Stimulated activated CD4-positive, alpha-beta T cell treated with anti-CD3 and anti-CD28 coated beads, Interleukin-2, amount 100 ng/mL, for 24 hours (primary cell): ENCODE measurements around the gene TGFBR1.

Experiments
- DNase-seq, 2 donors: peaks; one replicate each; pipeline ENCODE4 v3.0.0-alpha.2; 2020

TGFBR1 gene

DNA sequence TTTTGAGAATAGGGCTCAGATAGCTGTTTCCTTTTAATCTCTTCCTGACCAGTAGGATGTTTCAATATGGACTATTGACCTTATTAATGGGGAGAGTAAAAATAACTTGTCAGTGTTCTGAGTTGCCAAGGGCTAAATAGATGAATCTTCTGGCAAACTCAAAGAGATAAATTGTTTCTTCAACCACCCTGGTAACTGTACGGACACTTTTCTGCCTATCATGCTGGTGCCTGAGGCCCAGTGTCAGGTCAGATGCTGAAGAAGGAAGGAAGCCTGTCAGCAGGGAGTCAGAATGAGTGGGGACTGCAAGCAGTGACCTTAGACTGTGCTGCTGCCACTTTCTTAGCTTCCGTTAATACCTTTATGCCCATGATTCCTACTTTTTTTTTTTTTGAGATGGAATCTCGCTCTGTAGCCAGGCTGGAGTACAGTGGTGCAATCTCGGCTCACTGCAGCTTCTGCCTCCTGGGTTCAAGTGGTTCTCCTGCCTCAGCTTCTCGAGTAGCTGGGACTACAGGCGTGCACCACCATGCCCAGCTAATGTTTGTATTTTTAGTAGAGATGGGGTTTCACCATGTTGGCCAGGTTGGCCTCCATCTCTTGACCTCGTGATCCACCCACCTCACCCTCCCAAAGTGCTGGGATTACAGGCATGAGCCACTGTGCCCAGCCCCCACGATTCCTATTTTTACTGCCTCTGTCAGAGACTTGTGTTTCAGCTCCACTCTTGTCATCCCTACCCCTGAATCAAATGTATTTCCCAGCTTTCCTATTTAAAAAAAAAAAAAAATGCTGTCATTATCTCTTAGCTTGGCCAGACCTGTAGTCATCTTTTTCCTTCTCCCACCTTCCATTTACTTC lies 33.7 kb downstream of the TGFBR1 start:
- DNase-seq: no peak

DNA sequence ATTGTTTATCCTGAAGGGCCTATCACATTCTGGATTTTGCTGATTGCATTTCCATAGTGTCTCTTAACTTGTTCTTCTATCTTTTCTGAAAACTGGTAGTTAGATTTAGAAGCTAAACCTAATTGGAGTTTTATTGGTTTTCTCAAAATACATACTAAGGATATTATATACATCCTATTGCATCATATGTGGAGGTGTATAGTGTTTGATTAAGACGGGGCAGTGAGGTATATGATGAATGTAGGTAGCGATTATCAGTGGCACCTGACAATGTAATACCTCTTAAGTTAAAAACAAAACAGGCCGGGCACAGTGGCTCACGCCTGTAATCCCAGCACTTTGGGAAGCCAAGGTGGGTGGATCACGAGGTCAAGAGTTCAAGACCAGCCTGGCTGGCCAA lies 35.0 kb downstream of the TGFBR1 start:
- DNase-seq: no peak

DNA sequence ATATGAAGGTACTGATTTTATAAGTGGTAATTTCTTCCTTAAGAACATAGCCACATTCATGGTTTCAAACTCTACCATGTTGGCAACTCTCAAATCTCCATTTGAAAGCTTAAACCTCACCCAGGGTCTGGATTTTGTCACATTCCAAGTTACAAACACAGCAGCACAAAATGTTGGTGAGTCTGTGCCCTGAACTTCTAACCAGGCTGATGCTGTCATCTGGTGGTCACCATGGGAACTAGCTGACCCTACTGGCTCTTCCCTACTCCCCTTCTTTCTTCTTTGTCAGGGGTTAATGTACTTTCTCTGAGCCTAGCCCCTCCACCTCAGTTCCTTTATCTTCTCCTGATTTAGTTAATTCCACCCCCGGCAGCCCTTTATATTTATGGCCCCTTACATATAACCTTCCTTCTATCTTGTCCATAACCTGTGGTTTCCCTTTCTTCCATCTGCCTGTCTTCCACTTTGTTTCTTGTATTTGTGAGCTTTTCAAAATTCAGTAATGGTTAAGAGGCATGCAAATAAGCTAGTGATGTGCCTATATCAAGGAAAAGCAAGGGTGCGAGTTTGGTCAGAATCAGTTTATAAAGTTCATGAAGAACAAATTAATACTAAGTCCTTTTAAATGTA lies 35.9 kb downstream of the TGFBR1 start:
- DNase-seq: peak; percentile 31 to 49

DNA sequence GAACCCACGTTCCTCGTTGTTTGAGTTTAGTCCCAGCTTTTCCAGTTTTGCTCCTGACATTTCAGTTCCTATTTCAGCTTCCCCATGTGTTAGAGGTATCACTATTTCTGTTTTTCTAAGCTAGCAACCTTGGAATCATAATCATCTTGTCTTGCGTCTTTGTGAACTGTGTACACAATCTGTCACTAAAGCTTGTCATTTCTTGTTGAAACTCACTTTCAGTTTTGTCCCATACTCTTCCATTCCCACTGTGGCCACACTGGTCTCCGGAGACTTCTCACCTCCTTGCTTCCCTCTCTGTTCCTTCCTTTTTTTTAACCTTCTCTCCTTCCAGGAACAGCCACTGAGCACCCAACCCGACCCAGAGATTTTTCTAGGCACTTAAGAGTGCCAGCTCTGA lies 36.9 kb downstream of the TGFBR1 start:
- DNase-seq: no peak

DNA sequence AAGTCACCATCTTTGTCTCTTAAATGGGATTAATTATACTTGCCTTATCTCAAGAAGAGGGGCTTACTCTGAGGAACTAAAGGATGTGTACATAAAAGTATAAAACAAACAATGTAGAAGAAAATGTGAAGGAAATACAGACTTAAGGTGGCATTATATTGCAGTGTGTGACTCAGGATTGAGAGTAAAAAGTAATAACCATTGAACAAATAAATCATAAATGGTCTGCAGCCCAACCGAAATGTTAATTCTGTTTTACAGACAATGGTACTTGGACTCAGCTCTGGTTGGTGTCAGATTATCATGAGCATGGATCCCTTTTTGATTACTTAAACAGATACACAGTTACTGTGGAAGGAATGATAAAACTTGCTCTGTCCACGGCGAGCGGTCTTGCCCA lies 37.4 kb downstream of the TGFBR1 start:
- no peak for DNase-seq

DNA sequence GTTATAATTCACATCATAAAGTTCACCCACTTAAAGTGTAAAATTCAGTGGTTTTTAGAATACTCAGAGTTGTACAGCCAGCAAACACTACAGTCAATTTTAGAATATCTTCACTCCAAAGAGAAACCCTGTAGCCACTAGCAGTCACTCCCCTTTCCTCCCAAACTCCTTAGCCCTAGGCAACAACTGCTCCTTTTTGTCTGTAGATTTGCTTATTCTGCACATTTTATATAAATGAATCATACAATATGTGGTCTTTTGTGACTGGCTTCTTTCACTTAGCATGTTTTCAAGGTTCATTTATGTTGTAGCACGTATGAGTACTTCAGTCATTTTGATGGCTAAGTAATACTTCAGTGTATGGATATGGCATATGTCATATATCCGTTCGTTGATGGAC lies 38.7 kb downstream of the TGFBR1 start:
- no peak for DNase-seq

DNA sequence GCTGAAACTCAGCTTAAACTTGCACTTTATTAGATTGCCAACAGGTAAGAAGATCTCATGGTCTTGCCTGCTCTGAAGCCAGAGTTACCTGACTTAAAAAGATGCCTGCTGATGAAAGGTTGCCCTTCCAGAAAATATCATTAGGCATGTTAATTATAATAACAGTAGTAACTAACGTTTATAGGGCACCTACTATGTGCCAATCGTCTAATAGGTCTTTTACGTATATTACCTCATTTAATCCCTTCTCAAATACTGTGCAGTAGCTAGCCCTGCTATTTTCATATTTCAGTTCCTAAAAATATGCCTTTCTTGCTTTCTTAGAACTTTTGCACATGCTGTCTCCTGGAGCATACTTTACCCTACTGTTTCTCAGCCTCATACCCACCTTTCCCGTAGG lies 40.1 kb downstream of the TGFBR1 start:
- DNase-seq: no peak

DNA sequence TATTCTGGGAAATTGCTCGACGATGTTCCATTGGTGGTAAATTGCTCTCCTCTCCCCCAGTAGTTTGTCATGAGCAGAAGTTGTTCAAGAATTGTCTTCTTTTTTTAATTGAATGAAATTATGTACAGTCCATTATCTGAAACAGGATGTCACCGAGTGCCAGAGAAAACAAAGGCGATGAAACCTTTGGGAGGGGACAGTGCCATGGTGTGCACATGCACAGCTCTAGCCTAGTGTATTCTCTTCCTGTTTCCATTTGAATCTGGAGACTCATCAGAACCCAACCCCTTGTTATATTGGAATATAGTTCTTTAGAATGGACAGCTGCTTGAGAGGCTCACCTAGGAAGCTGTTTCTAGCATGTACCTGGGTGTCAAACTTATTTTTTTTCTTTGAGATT lies 41.7 kb downstream of the TGFBR1 start:
- no peak for DNase-seq

DNA sequence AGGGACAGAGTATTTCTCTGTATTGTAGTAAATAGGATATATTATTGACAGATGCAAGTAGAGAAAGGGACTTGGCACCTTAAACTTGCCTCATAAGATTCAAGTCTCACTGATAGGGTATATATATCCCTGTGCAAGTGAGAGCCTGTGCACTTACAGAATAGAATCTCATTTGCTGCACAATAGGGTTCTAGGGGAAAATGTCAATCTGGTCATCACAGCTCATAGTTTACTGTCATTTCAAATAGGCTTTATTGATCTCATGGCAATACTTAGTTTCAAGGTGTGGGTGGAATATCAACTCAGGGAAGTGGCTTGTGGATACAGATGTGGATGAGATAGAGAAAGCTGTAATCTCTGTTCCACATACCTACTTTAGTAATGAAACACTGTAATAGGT lies 42.3 kb downstream of the TGFBR1 start:
- DNase-seq: no peak

DNA sequence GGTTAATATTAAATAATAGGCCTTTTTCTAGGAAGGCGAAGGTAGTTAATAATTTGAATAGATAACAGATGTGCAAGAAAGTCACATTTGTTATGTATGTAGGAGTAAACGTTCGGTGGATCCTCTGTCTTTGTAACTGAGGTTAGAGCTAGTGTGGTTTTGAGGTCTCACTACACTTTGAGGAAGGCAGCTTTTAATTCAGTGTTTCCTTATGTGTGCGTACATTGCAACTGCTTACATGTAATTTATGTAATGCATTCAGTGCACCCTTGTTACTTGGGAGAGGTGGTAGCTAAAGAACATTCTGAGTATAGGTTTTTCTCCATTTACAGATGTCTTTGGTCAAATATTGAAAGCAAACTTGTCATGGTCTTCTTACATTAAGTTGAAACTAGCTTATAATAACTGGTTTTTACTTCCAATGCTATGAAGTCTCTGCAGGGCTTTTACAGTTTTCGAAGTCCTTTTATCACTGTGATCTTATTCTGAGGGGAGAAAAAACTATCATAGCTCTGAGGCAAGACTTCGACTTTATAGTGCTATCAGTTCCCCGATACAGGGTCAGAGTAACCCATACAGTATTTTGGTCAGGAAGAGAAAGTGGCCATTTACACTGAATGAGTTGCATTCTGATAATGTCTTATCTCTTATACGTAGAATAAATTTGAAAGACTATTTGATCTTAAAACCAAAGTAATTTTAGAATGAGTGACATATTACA lies 45.7 kb downstream of the TGFBR1 start:
- DNase-seq: no peak

DNA sequence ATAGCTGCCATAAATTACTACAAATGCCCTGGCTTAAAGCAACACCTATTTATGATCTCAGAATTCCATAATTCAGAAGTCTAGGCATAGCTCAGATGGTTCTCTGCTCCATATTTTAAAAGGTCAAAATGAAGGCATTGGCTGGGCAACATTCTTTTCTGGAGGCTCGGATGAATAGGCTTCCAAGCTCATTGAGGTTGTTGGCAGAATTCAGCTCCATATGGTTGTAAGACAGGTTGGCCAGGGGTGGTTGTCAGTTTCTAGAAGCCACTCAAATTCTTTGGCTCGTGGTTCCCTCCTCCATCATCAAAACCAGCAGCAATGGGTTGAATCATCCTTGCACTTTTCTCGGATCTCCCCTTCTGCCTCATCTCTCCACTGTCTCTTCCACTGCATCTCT lies 49.4 kb downstream of the TGFBR1 start:
- no peak for DNase-seq

DNA sequence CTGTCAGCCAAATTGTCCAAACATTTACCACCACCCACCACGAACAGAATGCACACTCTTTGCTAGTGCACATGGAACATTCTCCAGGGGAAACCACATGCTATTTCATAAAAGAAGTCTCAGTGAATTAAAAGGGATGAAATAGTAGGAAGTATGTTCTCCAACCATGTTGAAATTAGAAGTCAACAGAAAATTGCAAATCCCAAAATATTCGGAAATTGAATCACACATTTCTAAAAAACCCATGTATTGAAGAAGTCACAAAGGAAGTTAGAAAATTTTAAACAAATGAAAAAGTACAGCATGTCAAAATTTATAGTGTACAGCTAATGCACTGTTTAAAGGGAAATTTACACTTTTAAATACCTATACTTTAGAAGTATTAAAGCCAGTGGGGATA lies 50.8 kb downstream of the TGFBR1 start:
- DNase-seq: no peak

DNA sequence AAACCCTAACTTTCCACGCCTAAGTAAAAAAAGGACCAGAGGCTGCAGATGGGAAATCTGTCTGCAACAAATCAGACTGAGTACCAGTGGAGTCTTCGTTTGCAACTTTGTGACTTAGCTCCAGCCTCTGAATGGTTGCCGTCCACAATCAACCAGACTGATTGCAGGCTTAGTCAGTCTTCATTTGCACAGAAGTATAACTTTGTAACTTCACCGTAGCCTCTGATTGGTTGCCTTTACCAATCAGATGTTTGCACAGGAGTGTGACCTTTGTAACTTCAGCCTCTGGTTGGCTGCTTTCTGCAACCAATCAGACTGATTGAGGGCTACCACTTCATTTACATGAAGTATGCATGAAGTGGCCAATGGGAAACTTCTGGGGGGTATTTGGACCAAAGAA lies 53.7 kb downstream of the TGFBR1 start:
- DNase-seq: no peak

DNA sequence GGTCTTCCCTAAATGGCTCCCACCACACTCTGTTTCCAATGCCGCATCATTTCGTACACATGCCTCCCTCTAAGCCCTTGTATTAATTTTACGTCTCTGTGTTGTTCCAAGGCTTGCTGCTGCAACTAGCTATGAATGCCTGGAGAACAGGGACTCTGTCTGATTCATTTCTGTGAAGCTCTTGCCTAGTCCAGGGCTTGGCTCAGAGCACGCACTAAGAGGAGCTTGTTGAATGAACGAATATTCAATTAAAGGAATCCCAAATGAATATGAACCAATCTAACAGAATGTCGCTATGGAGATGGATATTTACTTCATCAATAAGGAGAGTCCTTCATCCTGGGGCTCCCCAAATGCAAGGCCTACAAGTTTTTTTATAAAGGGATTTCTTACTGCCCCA lies 55.3 kb downstream of the TGFBR1 start:
- no peak for DNase-seq

DNA sequence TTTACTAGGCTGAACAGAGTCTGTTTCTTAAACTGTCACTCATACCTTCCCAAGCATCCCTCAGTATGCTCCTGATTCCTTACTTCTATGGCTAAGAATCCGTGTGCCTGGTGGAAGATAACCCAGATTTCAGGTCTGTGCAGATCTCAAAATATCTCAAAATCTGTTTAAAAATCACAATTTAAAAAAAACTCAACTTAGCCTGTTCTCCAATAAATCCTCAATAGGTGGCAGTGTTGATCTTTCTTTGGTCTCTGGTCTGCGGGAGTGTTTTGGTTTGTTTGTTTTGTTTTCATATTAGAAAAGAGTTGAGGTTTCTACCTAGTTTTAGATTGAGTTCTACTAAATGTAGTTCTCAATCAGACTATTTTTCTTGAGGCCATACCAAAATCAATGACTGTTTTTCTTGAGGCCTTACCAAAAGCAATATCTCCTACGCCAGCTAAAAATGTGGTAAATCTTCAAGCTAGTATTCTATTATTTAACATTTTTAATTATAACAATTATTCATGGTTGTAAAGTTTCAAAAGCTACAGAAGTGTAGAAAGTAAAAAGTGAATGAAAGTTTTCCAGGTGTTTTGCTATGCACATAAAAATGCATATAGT lies 57.9 kb downstream of the TGFBR1 start:
- no peak for DNase-seq

DNA sequence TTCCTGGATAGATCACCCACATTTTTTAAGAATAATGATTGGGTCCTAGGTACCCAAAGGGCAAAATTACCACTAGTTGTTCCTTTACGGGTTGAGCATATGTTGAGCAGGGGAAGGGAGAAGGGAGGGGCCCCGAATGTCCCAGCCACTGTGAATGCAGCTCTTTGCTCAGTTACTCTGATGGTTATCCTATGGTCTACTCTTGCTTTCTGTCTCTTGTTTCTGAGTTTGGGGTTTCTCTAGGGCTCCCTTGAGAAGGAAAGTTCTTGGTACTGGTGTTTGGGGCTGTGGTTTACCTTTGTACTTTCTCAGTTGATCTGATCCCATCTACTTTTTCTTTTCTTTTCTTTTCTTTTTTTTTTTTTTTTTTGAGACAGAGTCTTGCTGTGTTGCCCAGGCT lies 61.2 kb downstream of the TGFBR1 start:
- no peak for DNase-seq

DNA sequence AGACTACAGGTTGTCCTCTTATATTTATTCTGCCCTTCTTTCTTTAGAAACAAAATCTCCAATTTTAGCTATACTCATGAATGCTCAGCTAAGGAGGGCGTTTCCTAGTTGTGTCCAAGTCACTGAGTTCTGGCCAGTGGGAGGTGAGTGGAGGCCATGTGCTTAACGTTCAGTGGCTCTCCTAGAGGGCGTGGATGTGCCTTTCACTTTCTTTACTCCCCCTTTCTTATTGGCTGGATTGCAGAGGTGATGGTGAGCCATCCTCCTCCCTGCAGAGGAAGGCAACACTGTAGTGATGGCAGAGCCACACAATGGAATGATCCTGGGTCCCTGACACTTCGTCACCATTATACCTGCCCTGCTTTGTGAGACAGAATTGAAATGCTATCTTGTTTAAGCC lies 62.2 kb downstream of the TGFBR1 start:
- DNase-seq: no peak

DNA sequence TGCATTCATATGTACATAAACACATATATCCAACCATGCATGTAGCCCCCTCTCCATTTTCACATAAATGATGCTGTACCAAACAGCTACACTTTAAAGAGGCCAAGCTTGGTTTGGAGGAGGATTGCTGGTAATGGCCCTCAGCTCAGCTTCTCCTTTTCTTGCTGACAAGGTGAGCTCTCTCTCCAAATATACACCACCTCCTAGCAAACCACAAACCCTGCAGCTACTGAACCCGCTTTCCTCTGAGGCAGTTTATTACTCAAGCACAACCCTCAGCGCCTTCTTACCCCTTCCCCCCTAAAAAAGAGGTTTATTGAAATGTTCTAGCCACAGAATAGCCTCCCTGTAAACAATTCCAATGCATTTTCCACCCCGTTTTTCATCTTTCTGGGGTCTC lies 62.8 kb downstream of the TGFBR1 start:
- no peak for DNase-seq

DNA sequence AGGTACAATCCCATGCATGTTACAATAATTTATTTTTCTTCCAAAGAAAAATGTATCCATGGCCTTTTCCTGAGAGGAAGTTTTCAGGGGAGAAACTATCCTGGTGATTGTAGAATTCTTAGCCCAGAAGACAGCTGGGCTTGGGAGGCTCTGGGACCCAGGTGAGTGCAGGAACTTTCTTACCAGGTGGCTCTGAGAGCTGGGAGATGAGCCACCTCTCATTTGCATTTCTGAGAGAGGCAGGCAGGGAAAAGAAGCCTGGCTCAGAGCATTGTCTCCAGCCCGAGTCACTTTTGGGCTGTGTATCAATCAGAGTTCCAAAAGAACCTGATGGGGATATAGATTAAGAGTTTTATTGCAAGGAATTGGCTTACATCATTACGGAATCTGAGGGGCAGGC lies 64.2 kb downstream of the TGFBR1 start:
- DNase-seq: no peak

DNA sequence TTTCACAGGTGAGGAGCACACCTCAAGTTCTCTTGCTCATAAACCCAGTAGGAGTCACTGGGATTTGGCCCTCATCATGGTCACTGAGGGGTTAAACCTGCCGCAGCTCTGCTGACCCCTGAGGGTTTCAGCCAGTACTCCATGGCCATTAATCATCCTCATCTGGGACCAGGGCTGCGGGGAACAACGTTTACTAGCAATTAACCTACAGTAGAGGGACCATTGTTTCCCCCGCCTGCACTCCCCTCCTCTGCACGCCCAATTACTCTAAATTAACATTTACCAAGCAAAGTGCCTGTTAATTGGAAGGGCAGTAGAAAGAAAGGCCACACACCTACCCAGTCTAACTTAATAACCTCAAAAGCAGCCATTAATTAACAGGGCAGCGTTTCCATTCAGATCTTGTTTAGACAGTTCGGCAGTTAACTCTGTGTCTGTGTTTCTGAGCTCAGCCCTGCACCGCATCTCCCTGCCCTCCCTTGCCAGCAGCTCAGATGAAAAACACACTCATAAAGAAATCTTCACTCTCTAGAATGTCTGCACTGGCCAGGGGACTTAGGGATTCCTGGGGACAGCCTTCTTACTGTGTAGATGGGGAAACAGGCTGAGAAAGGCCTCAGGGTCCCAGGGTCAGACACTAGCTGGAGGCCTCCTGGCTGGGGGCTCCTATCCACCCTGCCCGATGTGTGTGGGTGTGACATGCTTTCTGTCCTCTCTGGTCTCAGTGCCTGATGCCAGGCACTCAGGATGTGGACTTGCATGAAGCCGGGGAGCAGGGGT lies 65.3 kb downstream of the TGFBR1 start:
- DNase-seq: no peak

DNA sequence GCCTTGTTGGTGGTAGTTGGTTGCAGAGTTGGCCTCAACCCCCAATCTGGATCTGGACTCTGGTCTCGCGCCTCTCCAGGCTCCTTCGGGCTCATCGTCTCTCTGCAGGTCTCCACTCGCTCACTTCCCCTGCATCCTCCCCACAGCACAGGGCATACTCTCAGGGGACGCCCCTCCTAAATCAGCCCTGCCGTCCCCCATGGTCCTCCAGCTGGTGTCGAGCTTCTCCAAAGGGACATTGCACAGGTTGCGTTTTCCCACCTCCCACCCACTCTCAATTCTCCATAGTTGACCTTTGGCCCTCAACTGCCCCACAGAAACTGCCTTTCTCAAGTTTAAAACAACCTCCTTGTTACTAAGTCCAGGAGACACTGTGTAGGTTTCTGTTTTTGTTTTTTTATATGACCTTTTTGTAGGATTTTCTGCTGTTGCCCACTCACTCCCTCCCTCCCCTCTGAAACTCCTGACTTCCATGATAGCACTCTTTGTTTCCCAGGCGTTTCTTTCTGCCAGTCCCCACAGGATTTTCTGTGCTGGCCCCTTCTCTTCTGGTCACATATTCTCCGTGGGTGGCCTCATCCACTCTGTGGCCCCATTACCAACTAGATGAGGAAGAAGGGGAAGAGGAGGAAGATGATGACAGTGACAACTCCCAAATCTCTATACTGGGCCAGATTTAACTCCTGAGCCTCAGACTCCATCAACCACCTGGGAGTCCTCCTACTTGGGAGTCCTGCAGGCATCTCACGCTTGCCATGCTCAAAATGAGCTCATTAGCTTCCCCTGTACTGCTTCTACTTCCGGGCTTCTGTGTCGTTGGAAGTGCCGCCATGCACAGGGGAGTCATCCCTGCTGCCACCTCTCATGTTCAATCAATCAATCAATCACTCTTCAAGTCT lies 66.6 kb downstream of the TGFBR1 start:
- no peak for DNase-seq
